Suprapubic skin (tissue), 3 donors: Measurements from ENCODE around the gene CTXND2.

Experiments used
- EP300 ChIP-seq: sonication (generic); formaldehyde crosslinking; IDR thresholded peaks from one replicate; pipeline ENCODE4 v1.6.1; 2017; ENCODE audit warnings: antibody characterized with exemption
- POLR2A ChIP-seq, 2 donors: fragments of 450-650 bp; IDR thresholded peaks; one replicate each; pipeline ENCODE4 v1.6.1; 2017; ENCODE audit warnings: antibody characterized with exemption in 2 of 2, mild to moderate bottlenecking in 2 of 2, moderate library complexity in 2 of 2
- TF ChIP-seq, protein P1 (sequence below), 2 donors: fragments of 200-600 bp in 1 of 2; fragments of 450-650 bp in 1 of 2; sonication (generic) in 1 of 2; IDR thresholded peaks; one replicate each; pipeline ENCODE4 v1.5.1; 2016 to 2019; ENCODE audit warnings: antibody characterized with exemption in 2 of 2, mild to moderate bottlenecking in 1 of 2, moderate library complexity in 1 of 2

DNA sequence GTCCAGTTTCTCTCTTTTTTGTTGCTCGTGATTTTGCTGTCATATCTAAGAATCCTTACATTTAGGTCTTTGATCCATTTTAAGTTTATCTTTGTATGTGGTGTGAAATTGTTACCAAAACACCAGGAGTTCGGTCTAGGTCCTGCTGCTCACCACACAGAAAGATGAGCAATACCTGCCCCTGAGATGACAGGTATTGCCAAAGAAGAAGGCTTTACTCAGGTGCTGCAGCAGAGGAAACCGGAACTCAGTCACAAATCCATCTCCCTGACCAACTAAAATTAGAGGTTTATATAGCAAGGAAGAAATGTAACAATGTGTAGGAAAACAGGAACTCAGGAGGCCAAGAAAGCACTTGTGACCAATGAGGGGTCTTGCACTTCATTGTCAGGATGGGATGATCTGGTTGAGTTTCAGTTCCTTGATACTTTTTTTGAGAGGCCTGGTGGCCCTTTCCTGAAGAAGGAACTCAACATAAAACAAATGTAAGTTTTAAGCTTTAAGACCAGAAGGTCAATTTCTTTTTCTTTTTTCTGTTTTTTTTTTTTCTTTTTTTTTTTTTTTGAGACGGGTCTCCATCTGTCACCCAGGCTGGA, 22.7 kb downstream of the CTXND2 start:
- TF ChIP-seq, protein P1, sequence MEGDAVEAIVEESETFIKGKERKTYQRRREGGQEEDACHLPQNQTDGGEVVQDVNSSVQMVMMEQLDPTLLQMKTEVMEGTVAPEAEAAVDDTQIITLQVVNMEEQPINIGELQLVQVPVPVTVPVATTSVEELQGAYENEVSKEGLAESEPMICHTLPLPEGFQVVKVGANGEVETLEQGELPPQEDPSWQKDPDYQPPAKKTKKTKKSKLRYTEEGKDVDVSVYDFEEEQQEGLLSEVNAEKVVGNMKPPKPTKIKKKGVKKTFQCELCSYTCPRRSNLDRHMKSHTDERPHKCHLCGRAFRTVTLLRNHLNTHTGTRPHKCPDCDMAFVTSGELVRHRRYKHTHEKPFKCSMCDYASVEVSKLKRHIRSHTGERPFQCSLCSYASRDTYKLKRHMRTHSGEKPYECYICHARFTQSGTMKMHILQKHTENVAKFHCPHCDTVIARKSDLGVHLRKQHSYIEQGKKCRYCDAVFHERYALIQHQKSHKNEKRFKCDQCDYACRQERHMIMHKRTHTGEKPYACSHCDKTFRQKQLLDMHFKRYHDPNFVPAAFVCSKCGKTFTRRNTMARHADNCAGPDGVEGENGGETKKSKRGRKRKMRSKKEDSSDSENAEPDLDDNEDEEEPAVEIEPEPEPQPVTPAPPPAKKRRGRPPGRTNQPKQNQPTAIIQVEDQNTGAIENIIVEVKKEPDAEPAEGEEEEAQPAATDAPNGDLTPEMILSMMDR (IDR thresholded peaks at IDR 0.05) = no peak
- no peak for TF ChIP-seq EP300
- no peak for TF ChIP-seq POLR2A (IDR thresholded peaks at IDR 0.05)
